ENCODE data around the gene POFUT2. TPM values are rescaled to one million over a fixed set of nuclear protein-coding genes. Genes with fewer than 3 reads are reported as not detected.

The POFUT2 gene
- total RNA-seq, 4 donors from 2014 or later, result 8.3 to 19.8 (median 17.0) TPM

DNA sequence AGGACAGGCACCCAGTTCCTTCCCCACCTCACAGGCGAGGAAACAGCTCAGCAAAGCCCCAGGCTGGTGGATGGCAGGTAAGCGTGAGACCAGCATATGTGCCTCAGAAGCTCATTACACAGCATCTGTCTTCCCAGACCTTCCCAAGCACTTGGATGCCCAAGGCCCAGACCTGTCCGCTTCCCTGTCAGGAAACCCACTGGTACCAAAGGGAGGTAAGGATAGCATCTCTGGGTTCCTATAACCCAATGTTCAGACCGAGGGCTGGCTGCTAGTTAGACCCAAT is 3.3 kb downstream of the POFUT2 start:
- TF ChIP-seq CTCF (IDR thresholded peaks at IDR 0.05; ENCODE audit: low read depth), result no peak

DNA sequence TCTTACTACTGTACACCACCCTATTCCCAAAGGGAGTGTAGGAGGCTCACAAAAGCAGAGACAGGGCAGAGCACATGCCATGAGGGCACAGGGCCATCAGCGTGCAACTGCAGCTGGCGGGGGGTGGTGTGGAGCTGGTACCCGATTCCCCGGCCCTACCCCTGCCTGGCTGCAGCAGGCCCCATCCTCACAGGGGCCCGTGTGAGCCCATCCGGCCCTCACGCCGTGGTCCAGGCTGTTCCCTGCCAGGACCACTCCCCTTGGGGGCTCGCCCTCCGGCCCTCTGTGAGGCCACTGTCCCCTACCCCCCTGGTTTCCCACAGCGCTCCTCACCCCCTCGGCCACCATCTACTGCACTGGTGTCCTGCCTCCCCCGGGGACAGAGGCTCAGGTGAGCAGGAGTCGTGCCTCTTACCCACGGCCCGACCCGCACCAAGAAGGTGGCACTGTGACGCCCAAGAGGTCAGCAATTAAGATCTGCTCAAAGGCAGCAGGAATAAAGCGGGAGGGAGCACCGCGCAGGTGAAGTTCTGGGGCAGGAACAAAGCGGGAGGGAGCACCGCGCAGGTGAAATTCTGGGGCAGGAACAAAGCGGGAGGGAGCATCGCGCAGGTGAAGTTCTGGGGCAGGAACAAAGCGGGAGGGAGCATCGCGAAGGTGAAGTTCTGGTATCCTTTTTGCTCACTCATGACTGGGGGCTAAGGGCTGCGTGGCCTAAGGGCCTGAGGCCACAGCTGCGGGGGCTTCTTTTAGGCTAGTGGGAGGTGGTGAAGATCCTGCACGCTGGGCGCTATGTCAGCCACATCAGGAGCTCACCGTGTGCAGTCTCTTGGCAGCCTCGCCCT is 3.9 kb downstream of the POFUT2 start:
- TF ChIP-seq CTCF (IDR thresholded peaks at IDR 0.05; ENCODE audit: low read depth), result no peak

- no peak for TF ChIP-seq CTCF (IDR thresholded peaks at IDR 0.05; ENCODE audit: low read depth)
Measured at GRCh38 chr21:45283035-45283610, 4.6 kb downstream of the POFUT2 start.

- no peak for TF ChIP-seq CTCF (IDR thresholded peaks at IDR 0.05; ENCODE audit: low read depth)
Measured at GRCh38 chr21:45282283-45283034, 5.2 kb downstream of the POFUT2 start.

- no peak for TF ChIP-seq CTCF (IDR thresholded peaks at IDR 0.05; ENCODE audit: low read depth)
Measured at GRCh38 chr21:45281411-45282282, 6.0 kb downstream of the POFUT2 start.

- TF ChIP-seq CTCF (IDR thresholded peaks at IDR 0.05; ENCODE audit: low read depth), result no peak
Measured at GRCh38 chr21:45280969-45281368, 6.7 kb downstream of the POFUT2 start.

Data from subcutaneous adipose tissue (tissue), 4 donors.